Measurements from ENCODE around the gene FAAP20.

Gene FAAP20

GRCh38 chr1:2179283-2180013, 15.1 kb downstream of the FAAP20 start:
- no peaks in the 10 kb centered on the region for H3K9me2 ChIP-seq (ENCODE audit: low read depth, low read length)
- H3K4me2 ChIP-seq (ENCODE audit: low read length), result no peak overlapping the region
- no peak overlapping the region for H3K27ac ChIP-seq (ENCODE audit: low read depth, low read length, poor library complexity, severe bottlenecking)
- H3K27me3 ChIP-seq (ENCODE audit: insufficient read depth, low read length), result no peaks in the 10 kb centered on the region; the same call in 1 of the 2 replicates
- H2AFZ ChIP-seq (ENCODE audit: low read length), result no peak overlapping the region
- no peak overlapping the region for H3K9ac ChIP-seq (ENCODE audit: low read length)
- no peak overlapping the region for H3K4me3 ChIP-seq (ENCODE audit: low read depth, low read length, poor library complexity, severe bottlenecking)
- no peaks in the 10 kb centered on the region for H4K20me1 ChIP-seq (ENCODE audit: insufficient read depth, low read length)
- H3K9me3 ChIP-seq (ENCODE audit: low read length), result no peaks in the 10 kb centered on the region
- no peaks in the 10 kb centered on the region for H3K36me3 ChIP-seq (ENCODE audit: insufficient read depth, low read length)
- H3F3A ChIP-seq (ENCODE audit: insufficient read depth, low read length), result no peaks in the 10 kb centered on the region
- H3K79me2 ChIP-seq (ENCODE audit: insufficient read depth, low read length), result no peaks in the 10 kb centered on the region
- TF ChIP-seq EZH2 (IDR thresholded peaks at IDR 0.05; ENCODE audit: borderline replicate concordance, low read length) (no peak), CTCF (IDR thresholded peaks at IDR 0.05; ENCODE audit: low read length) (no peak)
- no peaks in the 10 kb centered on the region for H3K4me1 ChIP-seq (ENCODE audit: insufficient read depth, low read length, severe bottlenecking)

- no peak for TF ChIP-seq EZH2 (IDR thresholded peaks at IDR 0.05; ENCODE audit: borderline replicate concordance, low read length)
- no peak for TF ChIP-seq CTCF (IDR thresholded peaks at IDR 0.05; ENCODE audit: low read length)
- H3K36me3 ChIP-seq (ENCODE audit: insufficient read depth, low read length), result no peaks in the 10 kb centered on the region
Measured at GRCh38 chr1:2178875-2179274, 15.7 kb downstream of the FAAP20 start.

GRCh38 chr1:2177946-2178538, 16.5 kb downstream of the FAAP20 start:
- Histone ChIP-seq H3K4me3 (ENCODE audit: low read depth, low read length, poor library complexity, severe bottlenecking) (no peak overlapping the region), H3K9me2 (ENCODE audit: low read depth, low read length) (no peaks in the 10 kb centered on the region), H3K9me3 (ENCODE audit: low read length) (no peaks in the 10 kb centered on the region), H3K79me2 (ENCODE audit: insufficient read depth, low read length) (no peaks in the 10 kb centered on the region), H3K4me2 (ENCODE audit: low read length) (no peak overlapping the region), H3K36me3 (ENCODE audit: insufficient read depth, low read length) (no peaks in the 10 kb centered on the region), H3K27ac (ENCODE audit: low read depth, low read length, poor library complexity, severe bottlenecking) (no peak overlapping the region), H3K27me3 (ENCODE audit: insufficient read depth, low read length) (no peaks in the 10 kb centered on the region; the same call in 1 of the 2 replicates), H4K20me1 (ENCODE audit: insufficient read depth, low read length) (no peaks in the 10 kb centered on the region), H3K4me1 (ENCODE audit: insufficient read depth, low read length, severe bottlenecking) (no peaks in the 10 kb centered on the region), H3F3A (ENCODE audit: insufficient read depth, low read length) (no peaks in the 10 kb centered on the region), H2AFZ (ENCODE audit: low read length) (no peak overlapping the region), H3K9ac (ENCODE audit: low read length) (no peak overlapping the region)
- TF ChIP-seq CTCF (IDR thresholded peaks at IDR 0.05; ENCODE audit: low read length) (no peak), EZH2 (IDR thresholded peaks at IDR 0.05; ENCODE audit: borderline replicate concordance, low read length) (no peak)

More at GRCh38 chr1:2178875-2179274, 15.7 kb downstream of the FAAP20 start:
- H4K20me1 ChIP-seq (ENCODE audit: insufficient read depth, low read length), result no peaks in the 10 kb centered on the region
- H3K9me3 ChIP-seq (ENCODE audit: low read length), result no peaks in the 10 kb centered on the region
- no peaks in the 10 kb centered on the region; the same call in 1 of the 2 replicates for H3K27me3 ChIP-seq (ENCODE audit: insufficient read depth, low read length)
- no peak overlapping the region for H3K4me2 ChIP-seq (ENCODE audit: low read length)
- no peak overlapping the region for H3K4me3 ChIP-seq (ENCODE audit: low read depth, low read length, poor library complexity, severe bottlenecking)
- H2AFZ ChIP-seq (ENCODE audit: low read length), result no peak overlapping the region
- H3K9me2 ChIP-seq (ENCODE audit: low read depth, low read length), result no peaks in the 10 kb centered on the region
- no peaks in the 10 kb centered on the region for H3K4me1 ChIP-seq (ENCODE audit: insufficient read depth, low read length, severe bottlenecking)
- no peaks in the 10 kb centered on the region for H3F3A ChIP-seq (ENCODE audit: insufficient read depth, low read length)
- H3K9ac ChIP-seq (ENCODE audit: low read length), result no peak overlapping the region
- no peak overlapping the region for H3K27ac ChIP-seq (ENCODE audit: low read depth, low read length, poor library complexity, severe bottlenecking)
- H3K79me2 ChIP-seq (ENCODE audit: insufficient read depth, low read length), result no peaks in the 10 kb centered on the region

Measured in OCI-LY1 (cell line).